Mesothelial cell of epicardium (in vitro differentiated cells): Measurements from ENCODE around the gene CRACDL. TPM values are rescaled to one million over a fixed set of nuclear protein-coding genes. Genes with fewer than 3 reads are reported as not detected.

Experiments used
- DNase-seq, 2 experiments: peaks; one replicate each; pipeline ENCODE4 v3.0.0; 2021; ENCODE audit warnings: low spot score in 2 of 2; ENCODE audit not compliant: unreplicated experiment in 2 of 2
- H3K27ac Mint-ChIP-seq: 2 replicates; pipeline ENCODE4 v1.8.0; 2021; ENCODE audit warnings: mixed read lengths
- H3K27me3 Mint-ChIP-seq: 2 replicates; pipeline ENCODE4 v1.8.0; 2021; ENCODE audit warnings: low read depth, mixed read lengths
- H3K36me3 Mint-ChIP-seq: 2 replicates; pipeline ENCODE4 v1.8.0; 2021; ENCODE audit warnings: mixed read lengths
- H3K4me1 Mint-ChIP-seq: 2 replicates; pipeline ENCODE4 v1.8.0; 2021; ENCODE audit warnings: mixed read lengths
- H3K4me3 Mint-ChIP-seq: 2 replicates; pipeline ENCODE4 v1.8.0; 2021; ENCODE audit warnings: mild to moderate bottlenecking, moderate library complexity, mixed read lengths
- H3K9me3 Mint-ChIP-seq: 2 replicates; pipeline ENCODE4 v1.8.0; 2021; ENCODE audit warnings: mixed read lengths
- total RNA-seq: library from RNA; stranded (reverse); gene quantifications from 3 replicates; pipeline ENCODE4 v1.2.1, GENCODE V29; 2021
- TF ChIP-seq, protein P1 (sequence below): fragments of 200-600 bp; sonication (generic); IDR thresholded peaks from one replicate; pipeline ENCODE4 v1.5.0; 2021; ENCODE audit warnings: antibody characterized with exemption; ENCODE audit not compliant: unreplicated experiment

CRACDL gene
- total RNA-seq, 1 donor from 2014 or later, result 1.7 TPM

DNA sequence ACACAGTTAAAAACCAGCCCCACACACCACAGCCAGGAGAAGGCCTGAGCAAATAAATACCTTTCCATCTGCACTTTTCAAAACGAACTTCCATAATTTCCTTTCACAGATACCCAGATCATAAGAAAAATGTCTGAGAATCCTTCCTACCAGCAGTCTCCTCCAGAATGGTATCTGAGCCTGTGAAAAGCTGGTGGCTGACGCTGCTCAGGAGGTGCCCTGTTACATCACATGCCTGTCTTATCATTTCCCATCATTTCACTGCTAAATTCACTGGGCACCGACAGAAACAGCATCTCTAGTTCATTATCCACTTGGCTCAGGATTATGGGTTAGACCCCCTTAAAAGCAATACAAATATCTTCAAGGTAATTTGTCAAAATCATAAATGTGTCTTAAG lies 4.4 kb downstream of the CRACDL start:
- no peak for DNase-seq
- Mint-ChIP-seq H3K9me3 (no peaks in the 10 kb centered on the region), H3K4me3 (no peak overlapping the region), H3K27me3 (peaks cover 71% of the 10 kb centered on the region), H3K4me1 (peaks cover 4% of the 10 kb centered on the region), H3K27ac (no peak overlapping the region), H3K36me3 (no peaks in the 10 kb centered on the region)
- TF ChIP-seq, protein P1, sequence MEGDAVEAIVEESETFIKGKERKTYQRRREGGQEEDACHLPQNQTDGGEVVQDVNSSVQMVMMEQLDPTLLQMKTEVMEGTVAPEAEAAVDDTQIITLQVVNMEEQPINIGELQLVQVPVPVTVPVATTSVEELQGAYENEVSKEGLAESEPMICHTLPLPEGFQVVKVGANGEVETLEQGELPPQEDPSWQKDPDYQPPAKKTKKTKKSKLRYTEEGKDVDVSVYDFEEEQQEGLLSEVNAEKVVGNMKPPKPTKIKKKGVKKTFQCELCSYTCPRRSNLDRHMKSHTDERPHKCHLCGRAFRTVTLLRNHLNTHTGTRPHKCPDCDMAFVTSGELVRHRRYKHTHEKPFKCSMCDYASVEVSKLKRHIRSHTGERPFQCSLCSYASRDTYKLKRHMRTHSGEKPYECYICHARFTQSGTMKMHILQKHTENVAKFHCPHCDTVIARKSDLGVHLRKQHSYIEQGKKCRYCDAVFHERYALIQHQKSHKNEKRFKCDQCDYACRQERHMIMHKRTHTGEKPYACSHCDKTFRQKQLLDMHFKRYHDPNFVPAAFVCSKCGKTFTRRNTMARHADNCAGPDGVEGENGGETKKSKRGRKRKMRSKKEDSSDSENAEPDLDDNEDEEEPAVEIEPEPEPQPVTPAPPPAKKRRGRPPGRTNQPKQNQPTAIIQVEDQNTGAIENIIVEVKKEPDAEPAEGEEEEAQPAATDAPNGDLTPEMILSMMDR, result no peak

- DNase-seq, result no peak
- Mint-ChIP-seq H3K36me3 (no peaks in the 10 kb centered on the region), H3K9me3 (no peaks in the 10 kb centered on the region), H3K4me3 (no peak overlapping the region), H3K27me3 (peaks cover 61% of the 10 kb centered on the region), H3K27ac (no peak overlapping the region), H3K4me1 (no peaks in the 10 kb centered on the region)
- TF ChIP-seq, protein P1, result no peak
These were observed 6.1 kb downstream of the CRACDL start for GRCh38 chr2:98929920-98930319.

DNA sequence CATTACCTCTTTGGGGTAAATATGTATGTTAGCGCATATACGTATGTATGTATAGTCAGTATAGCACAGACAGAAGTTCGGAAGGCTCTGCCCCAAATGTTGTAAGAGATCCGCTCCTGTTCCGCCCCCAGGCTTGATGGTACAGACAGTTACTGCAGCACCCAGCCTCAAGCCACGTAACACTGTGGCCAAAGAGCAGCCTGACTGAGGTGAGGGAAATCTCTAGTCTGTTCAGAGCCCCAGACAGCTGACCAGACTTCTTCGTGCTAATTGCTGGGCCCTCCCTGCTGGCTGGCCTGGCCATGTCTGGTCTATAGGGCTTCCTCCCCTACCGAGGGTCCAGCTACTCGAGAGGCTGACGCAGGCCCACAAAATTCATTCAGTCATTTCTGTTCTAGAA lies 7.8 kb downstream of the CRACDL start:
- TF ChIP-seq, protein P1, result no peak
- Mint-ChIP-seq H3K4me3 (no peak overlapping the region), H3K36me3 (no peaks in the 10 kb centered on the region), H3K27me3 (peaks cover 47% of the 10 kb centered on the region), H3K27ac (no peak overlapping the region), H3K4me1 (no peaks in the 10 kb centered on the region), H3K9me3 (no peaks in the 10 kb centered on the region)
- DNase-seq, result no peak

DNA sequence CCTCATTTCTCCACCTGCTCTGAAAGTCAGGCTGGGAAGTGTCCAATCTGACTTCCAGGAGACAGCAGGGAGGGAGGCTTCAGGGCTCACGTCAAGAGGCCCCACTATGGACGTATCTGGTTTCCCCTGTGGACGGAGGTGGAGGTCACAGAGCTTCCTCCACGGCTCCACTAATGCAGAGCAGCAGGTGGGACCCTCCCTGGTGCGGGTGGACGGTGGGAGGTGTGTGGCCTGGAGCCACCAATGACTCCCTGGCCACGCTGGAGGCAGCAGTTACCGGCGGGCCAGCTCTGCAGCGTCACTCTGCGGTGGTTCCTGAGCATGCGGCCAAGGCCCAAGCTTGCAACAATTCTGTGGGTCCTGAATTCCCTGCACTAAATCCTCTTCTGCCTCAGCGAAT lies 9.0 kb downstream of the CRACDL start:
- Mint-ChIP-seq H3K4me1 (no peaks in the 10 kb centered on the region), H3K36me3 (no peaks in the 10 kb centered on the region), H3K4me3 (no peak overlapping the region), H3K27ac (no peak overlapping the region), H3K9me3 (no peaks in the 10 kb centered on the region), H3K27me3 (peaks cover 35% of the 10 kb centered on the region)
- no peak for DNase-seq
- TF ChIP-seq, protein P1, result no peak

DNA sequence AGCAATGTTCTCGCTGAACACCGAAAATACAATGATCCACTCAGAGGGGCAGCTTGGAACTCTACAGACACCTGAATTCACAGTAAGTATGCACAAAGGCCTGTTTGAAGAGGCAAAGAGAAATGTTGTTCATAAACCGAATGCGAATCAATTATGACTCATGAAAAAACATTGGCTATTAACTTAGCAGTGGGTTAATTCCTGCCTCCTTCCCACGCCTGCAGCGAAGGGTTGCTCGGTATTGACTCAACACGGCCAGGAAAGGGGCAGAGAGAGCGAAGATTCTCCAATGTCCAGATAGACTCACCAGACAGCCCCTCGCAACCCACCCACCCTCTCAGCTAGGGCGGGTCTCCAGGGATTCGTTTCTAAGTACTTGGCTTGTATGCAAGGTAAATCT lies 9.4 kb downstream of the CRACDL start:
- TF ChIP-seq, protein P1, result no peak
- Mint-ChIP-seq H3K36me3 (no peaks in the 10 kb centered on the region), H3K4me1 (no peaks in the 10 kb centered on the region), H3K9me3 (no peaks in the 10 kb centered on the region), H3K27ac (no peak overlapping the region), H3K27me3 (peaks cover 32% of the 10 kb centered on the region), H3K4me3 (no peak overlapping the region)
- no peak for DNase-seq

- Mint-ChIP-seq H3K27me3 (peaks cover 35% of the 10 kb centered on the region), H3K36me3 (no peaks in the 10 kb centered on the region), H3K4me1 (no peaks in the 10 kb centered on the region), H3K4me3 (no peak overlapping the region), H3K9me3 (no peaks in the 10 kb centered on the region), H3K27ac (no peak overlapping the region)
- TF ChIP-seq, protein P1, result no peak
- no peak for DNase-seq
These were observed 11.1 kb downstream of the CRACDL start for GRCh38 chr2:98924910-98925309.
